Coronary artery (tissue), 2 donors: ENCODE results near the gene TRIM24.

Experiments used
- DNase-seq: peaks from one replicate; pipeline ENCODE4 v3.0.0-alpha.2; 2017; ENCODE audit warnings: low spot score
- H3K27ac ChIP-seq, 2 donors: fragments of 200-600 bp; sonication (generic); one replicate each; pipeline ENCODE4 v1.5.1; 2016 to 2019
- H3K4me3 ChIP-seq: fragments of 200-600 bp; sonication (generic); 2 replicates; pipeline ENCODE4 v1.5.1; 2016; ENCODE audit warnings: mild to moderate bottlenecking, moderate library complexity
- CTCF ChIP-seq: fragments of 200-600 bp; sonication (generic); IDR thresholded peaks from one replicate; pipeline ENCODE4 v1.5.1; 2019; ENCODE audit warnings: antibody characterized with exemption

TRIM24 gene

GRCh38 chr7:138502023-138502767 is 42.1 kb downstream of the TRIM24 start:
- no peak for DNase-seq
- H3K4me3 ChIP-seq, result no peak overlapping the region
- no peak for TF ChIP-seq CTCF
- H3K27ac ChIP-seq, result no peak overlapping the region

- no peak for TF ChIP-seq CTCF
- Histone ChIP-seq H3K4me3 (no peak overlapping the region), H3K27ac (no peak overlapping the region)
- DNase-seq, result no peak
Measured at GRCh38 chr7:138505361-138505873, 45.4 kb downstream of the TRIM24 start.

GRCh38 chr7:138506764-138507163 is 46.7 kb downstream of the TRIM24 start:
- no peak for TF ChIP-seq CTCF
- DNase-seq, result no peak
- H3K4me3 ChIP-seq, result no peak overlapping the region
- H3K27ac ChIP-seq, result no peak overlapping the region

GRCh38 chr7:138510003-138510402 is 49.9 kb downstream of the TRIM24 start:
- TF ChIP-seq CTCF, result no peak
- no peak overlapping the region for H3K4me3 ChIP-seq
- no peak for DNase-seq
- no peak overlapping the region for H3K27ac ChIP-seq

- TF ChIP-seq CTCF, result no peak
- no peak overlapping the region for H3K4me3 ChIP-seq
- DNase-seq, result no peak
- no peak overlapping the region for H3K27ac ChIP-seq
Measured at GRCh38 chr7:138512092-138512858, 52.2 kb downstream of the TRIM24 start.

GRCh38 chr7:138512885-138513284 is 52.8 kb downstream of the TRIM24 start:
- Histone ChIP-seq H3K4me3 (no peak overlapping the region), H3K27ac (no peak overlapping the region)
- no peak for TF ChIP-seq CTCF
- no peak for DNase-seq
